Endodermal cell (in vitro differentiated cells): ENCODE results near the gene SMYD3. TPM values are rescaled to one million over a fixed set of nuclear protein-coding genes. Genes with fewer than 3 reads are reported as not detected.
"Not testable (repeated sequence)": the region's sequence is repeated elsewhere in the genome, so short reads cannot be mapped to it uniquely, and the experiment has no call there.

ENCODE experiments used
- DNase-seq: peaks from one replicate; pipeline ENCODE4 v3.0.0-alpha.2; 2017
- H3K27ac ChIP-seq: 2 replicates; pipeline ENCODE4 v1.5.1; 2013; ENCODE audit warnings: mild to moderate bottlenecking, low read depth, low read length, moderate library complexity
- H3K27me3 ChIP-seq: 2 replicates; pipeline ENCODE4 v1.6.1; 2013; ENCODE audit warnings: mild to moderate bottlenecking, low read length, moderate library complexity; ENCODE audit not compliant: insufficient read depth, control insufficient read depth, poor library complexity, severe bottlenecking
- H3K36me3 ChIP-seq: 2 replicates; pipeline ENCODE4 v1.7.0; 2013; ENCODE audit warnings: mild to moderate bottlenecking, low read length, moderate library complexity; ENCODE audit not compliant: control insufficient read depth, insufficient read depth
- H3K4me1 ChIP-seq: one replicate; pipeline ENCODE4 v1.7.0; 2013; ENCODE audit warnings: low read length; ENCODE audit not compliant: control insufficient read depth, insufficient read depth
- H3K4me3 ChIP-seq: 2 replicates; pipeline ENCODE4 v1.5.1; 2013; ENCODE audit warnings: mild to moderate bottlenecking, low read length, moderate library complexity
- H3K9ac ChIP-seq: 2 replicates; pipeline ENCODE4 v1.6.1; 2013; ENCODE audit warnings: mild to moderate bottlenecking, low read length, moderate library complexity; ENCODE audit not compliant: poor library complexity, severe bottlenecking; ENCODE audit errors: extremely low read depth
- H3K9me3 ChIP-seq: 2 replicates; pipeline ENCODE4 v1.6.1; 2013; ENCODE audit warnings: mild to moderate bottlenecking, low read length, moderate library complexity; ENCODE audit not compliant: control insufficient read depth
- H3K27ac Mint-ChIP-seq: 2 replicates; pipeline ENCODE4 v1.8.0; 2020; ENCODE audit warnings: mixed read lengths
- H3K27me3 Mint-ChIP-seq: 2 replicates; pipeline ENCODE4 v1.8.0; 2021; ENCODE audit warnings: mild to moderate bottlenecking, mixed read lengths; ENCODE audit not compliant: insufficient read depth
- H3K36me3 Mint-ChIP-seq: 2 replicates; pipeline ENCODE4 v1.8.0; 2020; ENCODE audit warnings: low read depth, mixed read lengths
- H3K4me1 Mint-ChIP-seq: 2 replicates; pipeline ENCODE4 v1.8.0; 2020; ENCODE audit warnings: mixed read lengths
- H3K4me3 Mint-ChIP-seq: 2 replicates; pipeline ENCODE4 v1.8.0; 2020; ENCODE audit warnings: mild to moderate bottlenecking, moderate library complexity, mixed read lengths
- H3K9me3 Mint-ChIP-seq: 2 replicates; pipeline ENCODE4 v1.8.0; 2020; ENCODE audit warnings: mild to moderate bottlenecking, mixed read lengths
- WGBS, 2 experiments: methylation state at CpG; one replicate each; pipeline versions ENCODE4 v1.1.5 to v1.1.7; 2013; ENCODE audit warnings: missing lambda C conversion rate in 2 of 2, mixed read lengths in 1 of 2; ENCODE audit not compliant: insufficient coverage in 1 of 2, insufficient read length in 1 of 2; 5-methylcytosine and 5-hydroxymethylcytosine counted together
- total RNA-seq, 2 donors: library from RNA; stranded (reverse); fragmentation: NEBNext Ultra II Directional in 1 of 2; extraction: Animal tissue kit (Norgen Biotek cat#: 25700) in 1 of 2; gene quantifications; 2 replicates in 1 of 2; 3 replicates in 1 of 2; pipeline ENCODE4 v1.2.1, GENCODE V29; 2021
- TF ChIP-seq, protein P1 (sequence below): fragments of 200-600 bp; sonication (generic); conservative IDR thresholded peaks from 2 replicates; pipeline ENCODE4 v1.5.0; 2021; ENCODE audit warnings: antibody characterized with exemption, mild to moderate bottlenecking

The SMYD3 gene
- total RNA-seq, 2 donors from 2014 or later, result 32.3 to 45.8 TPM

DNA sequence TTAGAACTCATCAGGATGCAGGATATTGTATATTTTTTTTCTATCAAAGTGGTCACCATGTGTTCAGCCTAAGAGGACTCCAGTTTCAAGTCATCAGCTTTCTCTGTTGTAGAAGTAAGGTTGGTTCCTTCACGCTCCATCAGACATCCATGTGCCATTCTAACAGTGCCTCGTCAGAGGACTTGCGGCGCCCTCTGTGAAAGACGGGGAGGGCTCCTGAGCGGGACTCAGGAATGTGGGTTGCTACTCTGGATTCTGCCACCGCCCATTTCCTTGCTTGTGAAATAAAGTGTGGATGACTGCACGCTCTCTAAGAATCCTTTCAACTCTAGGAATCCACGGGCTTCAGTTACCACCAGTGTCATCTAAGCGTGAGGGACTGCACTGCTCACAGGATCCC lies 758.8 kb downstream of the SMYD3 start:
- 83 to 89% methylated on average over 9 to 10 of the region's 10 CpGs for WGBS, 2 experiments
- no peak overlapping the region for H3K27ac ChIP-seq
- H3K36me3 Mint-ChIP-seq, result peaks cover 10% of the 10 kb centered on the region

DNA sequence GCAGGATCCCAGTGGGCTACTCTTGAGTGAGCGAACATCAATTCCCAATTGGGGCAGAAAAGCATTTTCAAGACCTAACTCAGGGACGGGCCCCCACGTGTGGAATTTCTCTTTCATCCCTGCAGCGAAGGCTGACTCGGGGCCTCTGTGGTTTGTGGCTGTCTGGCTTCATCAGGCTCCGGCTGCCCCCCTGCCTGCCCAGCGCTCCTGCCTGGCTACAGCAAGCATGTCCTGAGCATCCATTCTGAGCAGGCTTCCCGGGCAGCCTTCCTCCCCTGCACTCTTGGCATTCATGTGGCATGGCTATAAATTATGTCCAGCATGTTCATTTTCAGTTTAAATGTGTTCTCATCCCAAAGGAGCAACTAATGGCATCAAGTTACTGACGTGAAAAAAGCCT lies 764.2 kb downstream of the SMYD3 start:
- no peak overlapping the region for H3K27ac Mint-ChIP-seq
- no peaks in the 10 kb centered on the region for H3K4me1 ChIP-seq
- peaks cover 99% of the 10 kb centered on the region for H3K27me3 Mint-ChIP-seq
- peaks cover 7% of the 10 kb centered on the region for H3K4me1 Mint-ChIP-seq
- TF ChIP-seq, protein P1, sequence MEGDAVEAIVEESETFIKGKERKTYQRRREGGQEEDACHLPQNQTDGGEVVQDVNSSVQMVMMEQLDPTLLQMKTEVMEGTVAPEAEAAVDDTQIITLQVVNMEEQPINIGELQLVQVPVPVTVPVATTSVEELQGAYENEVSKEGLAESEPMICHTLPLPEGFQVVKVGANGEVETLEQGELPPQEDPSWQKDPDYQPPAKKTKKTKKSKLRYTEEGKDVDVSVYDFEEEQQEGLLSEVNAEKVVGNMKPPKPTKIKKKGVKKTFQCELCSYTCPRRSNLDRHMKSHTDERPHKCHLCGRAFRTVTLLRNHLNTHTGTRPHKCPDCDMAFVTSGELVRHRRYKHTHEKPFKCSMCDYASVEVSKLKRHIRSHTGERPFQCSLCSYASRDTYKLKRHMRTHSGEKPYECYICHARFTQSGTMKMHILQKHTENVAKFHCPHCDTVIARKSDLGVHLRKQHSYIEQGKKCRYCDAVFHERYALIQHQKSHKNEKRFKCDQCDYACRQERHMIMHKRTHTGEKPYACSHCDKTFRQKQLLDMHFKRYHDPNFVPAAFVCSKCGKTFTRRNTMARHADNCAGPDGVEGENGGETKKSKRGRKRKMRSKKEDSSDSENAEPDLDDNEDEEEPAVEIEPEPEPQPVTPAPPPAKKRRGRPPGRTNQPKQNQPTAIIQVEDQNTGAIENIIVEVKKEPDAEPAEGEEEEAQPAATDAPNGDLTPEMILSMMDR, result no peak
- H3K4me3 Mint-ChIP-seq, result no peak overlapping the region
- no peak overlapping the region for H3K27ac ChIP-seq
- peaks cover 28% of the 10 kb centered on the region for H3K9me3 Mint-ChIP-seq
- H3K9ac ChIP-seq, result no peak overlapping the region
- peaks cover 16% of the 10 kb centered on the region for H3K9me3 ChIP-seq
- H3K36me3 Mint-ChIP-seq, result peaks cover 10% of the 10 kb centered on the region
- DNase-seq, result no peak
- no peaks in the 10 kb centered on the region for H3K36me3 ChIP-seq
- H3K4me3 ChIP-seq, result no peak overlapping the region
- 83 to 86% methylated on average over 8 to 9 of the region's 9 CpGs for WGBS, 2 experiments
- peaks cover 99% of the 10 kb centered on the region for H3K27me3 ChIP-seq

More for the DNA sequence above, 758.8 kb downstream of the SMYD3 start:
- H3K4me3 ChIP-seq, result no peak overlapping the region
- H3K27me3 Mint-ChIP-seq, result peaks cover 97% of the 10 kb centered on the region
- no peak overlapping the region for H3K4me3 Mint-ChIP-seq
- no peak overlapping the region for H3K9ac ChIP-seq
- peaks cover 16% of the 10 kb centered on the region for H3K9me3 ChIP-seq
- no peaks in the 10 kb centered on the region for H3K36me3 ChIP-seq
- DNase-seq, result no peak
- H3K27ac Mint-ChIP-seq, result no peak overlapping the region
- TF ChIP-seq, protein P1, result no peak
- H3K9me3 Mint-ChIP-seq, result peaks cover 27% of the 10 kb centered on the region
- H3K4me1 Mint-ChIP-seq, result peaks cover 13% of the 10 kb centered on the region
- no peaks in the 10 kb centered on the region for H3K4me1 ChIP-seq
- H3K27me3 ChIP-seq, result peaks cover 93% of the 10 kb centered on the region

DNA sequence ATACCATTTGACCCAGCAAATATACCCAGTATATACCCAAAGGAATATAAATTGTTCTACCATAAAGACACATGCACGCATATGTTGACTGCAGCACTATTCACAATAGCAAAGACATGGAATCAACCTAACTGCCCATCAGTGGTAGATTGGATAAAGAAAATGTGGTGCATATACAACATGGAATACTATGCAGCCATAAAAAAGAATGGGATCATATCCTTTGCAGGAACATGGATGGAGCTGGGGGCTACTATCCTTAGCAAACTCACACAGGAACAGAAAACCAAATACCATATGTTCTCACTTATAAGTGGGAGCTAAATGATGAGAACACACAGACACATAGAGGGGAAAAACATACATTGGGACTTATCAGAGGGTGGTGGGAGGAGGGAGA lies 766.7 kb downstream of the SMYD3 start:
- not testable (repeated sequence) for H3K4me3 Mint-ChIP-seq, H3K4me1 Mint-ChIP-seq, H3K4me3 ChIP-seq, H3K4me1 ChIP-seq, DNase-seq, H3K9me3 ChIP-seq, H3K27ac Mint-ChIP-seq, H3K27ac ChIP-seq, H3K36me3 ChIP-seq, H3K36me3 Mint-ChIP-seq, H3K9ac ChIP-seq, H3K9me3 Mint-ChIP-seq
- H3K27me3 ChIP-seq, result peaks cover 99% of the 10 kb centered on the region
- WGBS, 2 experiments, result 93 to 100% methylated on average over 1 of the region's 1 CpG
- peaks cover 89% of the 10 kb centered on the region for H3K27me3 Mint-ChIP-seq

DNA sequence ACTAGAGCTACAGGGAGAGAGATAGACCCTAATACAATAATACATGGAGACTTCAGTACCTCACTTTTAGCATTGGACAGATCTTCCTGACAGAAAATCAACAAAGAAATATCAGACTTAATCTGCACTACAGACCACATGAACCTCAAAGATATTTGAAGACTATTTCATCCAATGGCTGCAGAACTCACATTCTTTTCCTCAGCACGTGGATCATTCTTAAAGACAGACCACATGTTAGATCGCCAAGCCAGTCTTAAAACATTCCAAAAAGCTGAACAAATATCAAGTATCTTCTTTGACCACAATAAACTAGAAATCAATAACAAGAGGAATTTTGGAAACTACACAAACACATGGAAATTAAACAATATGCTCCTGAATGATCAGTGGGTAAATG lies 776.3 kb downstream of the SMYD3 start:
- H3K36me3 Mint-ChIP-seq, result no peaks in the 10 kb centered on the region
- H3K27ac Mint-ChIP-seq, result no peak overlapping the region
- H3K4me3 Mint-ChIP-seq, result no peak overlapping the region
- H3K9me3 ChIP-seq, result peaks cover 11% of the 10 kb centered on the region
- TF ChIP-seq, protein P1, result no peak
- H3K9me3 Mint-ChIP-seq, result peaks cover 33% of the 10 kb centered on the region
- peaks cover 22% of the 10 kb centered on the region for H3K27me3 ChIP-seq
- no peak overlapping the region for H3K9ac ChIP-seq
- no peaks in the 10 kb centered on the region for H3K36me3 ChIP-seq
- H3K4me1 ChIP-seq, result no peaks in the 10 kb centered on the region
- H3K4me3 ChIP-seq, result no peak overlapping the region
- 91 to 100% methylated on average over 2 of the region's 2 CpGs for WGBS, 2 experiments
- no peak for DNase-seq
- H3K4me1 Mint-ChIP-seq, result no peaks in the 10 kb centered on the region
- H3K27me3 Mint-ChIP-seq, result peaks cover 62% of the 10 kb centered on the region
- H3K27ac ChIP-seq, result no peak overlapping the region

DNA sequence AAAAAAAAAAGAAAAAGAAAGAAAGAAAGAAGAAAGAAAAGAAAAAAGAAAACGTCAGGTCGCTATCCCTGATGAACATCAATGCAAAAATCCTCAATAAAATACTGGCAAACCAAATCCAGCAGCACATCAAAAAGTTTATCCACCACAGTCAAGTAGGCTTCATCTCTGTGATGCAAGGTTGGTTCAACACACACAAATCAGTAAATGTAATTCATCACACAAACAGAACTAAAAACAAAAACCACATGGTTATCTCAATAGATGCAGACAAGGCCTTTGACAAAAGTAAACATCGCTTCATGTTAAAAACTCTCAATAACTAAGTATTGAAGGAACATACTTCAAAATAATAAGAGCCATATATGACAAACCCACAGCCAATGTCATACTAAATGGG lies 779.0 kb downstream of the SMYD3 start:
- WGBS, 2 experiments, result 83 to 96% methylated on average over 1 to 2 of the region's 3 CpGs
- H3K9me3 ChIP-seq, result peaks cover 14% of the 10 kb centered on the region
- not testable (repeated sequence) for H3K9ac ChIP-seq, H3K27ac Mint-ChIP-seq, H3K36me3 ChIP-seq, H3K4me1 ChIP-seq, H3K4me1 Mint-ChIP-seq, H3K4me3 ChIP-seq, H3K36me3 Mint-ChIP-seq, H3K27ac ChIP-seq, DNase-seq, H3K4me3 Mint-ChIP-seq
- H3K27me3 ChIP-seq, result peaks cover 11% of the 10 kb centered on the region
- peaks cover 55% of the 10 kb centered on the region for H3K27me3 Mint-ChIP-seq
- H3K9me3 Mint-ChIP-seq, result peaks cover 36% of the 10 kb centered on the region
